ENCODE results near the gene FGR.
A peak's percentile ranks its signal among the peaks of the same experiment; 100 is the strongest.
"Not testable (repeated sequence)": the region's sequence is repeated elsewhere in the genome, so short reads cannot be mapped to it uniquely, and the experiment has no call there.

FGR gene
- 12.4 to 50.6 reads per million in 2 donors for total RNA-seq

DNA sequence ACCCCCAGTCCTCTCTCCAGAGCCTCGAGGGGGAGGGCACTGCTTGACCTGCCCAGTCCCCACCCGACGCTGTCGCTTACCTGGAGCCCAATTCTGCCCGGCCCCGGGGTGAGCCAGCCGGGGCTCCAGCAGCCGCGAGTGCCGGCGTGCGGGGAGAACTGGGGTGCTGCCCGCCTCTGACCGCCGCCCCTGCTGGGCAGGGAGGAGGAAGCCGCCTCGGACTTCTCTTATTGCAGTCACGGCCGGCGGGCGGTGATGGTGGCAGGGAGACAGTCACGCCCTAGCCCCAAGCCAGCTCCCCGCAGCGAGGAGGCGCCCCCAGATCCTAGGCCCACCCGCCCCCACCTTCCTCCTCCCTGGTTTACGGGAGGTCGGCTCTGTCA lies at the start of gene FGR:
FGR (minus strand) TSS at position 201 of the 383 bp plus-strand sequence. CDS start 11,269 bp downstream, outside the sequence.
- no peak for DNase-seq

DNA sequence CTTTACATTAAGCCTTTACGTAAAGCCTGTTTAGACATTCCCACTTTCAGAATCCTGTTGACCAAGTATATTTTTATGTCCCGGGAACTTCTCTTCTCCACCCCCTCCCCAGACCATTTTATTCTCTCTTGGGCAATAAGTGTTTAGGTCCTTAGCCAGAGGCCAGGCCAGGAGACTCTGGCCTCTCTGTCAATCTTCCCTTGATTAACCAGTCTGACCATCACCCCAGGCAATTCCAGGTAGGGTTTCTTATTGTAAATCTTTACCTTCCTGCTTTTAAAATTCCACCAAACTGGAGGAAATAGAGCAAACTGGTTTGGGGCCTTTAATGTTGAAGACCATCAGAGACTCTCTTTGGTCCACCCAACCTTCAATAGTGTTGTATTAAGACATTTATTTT lies 49.2 kb upstream of the FGR start:
- DNase-seq = no peak

DNA sequence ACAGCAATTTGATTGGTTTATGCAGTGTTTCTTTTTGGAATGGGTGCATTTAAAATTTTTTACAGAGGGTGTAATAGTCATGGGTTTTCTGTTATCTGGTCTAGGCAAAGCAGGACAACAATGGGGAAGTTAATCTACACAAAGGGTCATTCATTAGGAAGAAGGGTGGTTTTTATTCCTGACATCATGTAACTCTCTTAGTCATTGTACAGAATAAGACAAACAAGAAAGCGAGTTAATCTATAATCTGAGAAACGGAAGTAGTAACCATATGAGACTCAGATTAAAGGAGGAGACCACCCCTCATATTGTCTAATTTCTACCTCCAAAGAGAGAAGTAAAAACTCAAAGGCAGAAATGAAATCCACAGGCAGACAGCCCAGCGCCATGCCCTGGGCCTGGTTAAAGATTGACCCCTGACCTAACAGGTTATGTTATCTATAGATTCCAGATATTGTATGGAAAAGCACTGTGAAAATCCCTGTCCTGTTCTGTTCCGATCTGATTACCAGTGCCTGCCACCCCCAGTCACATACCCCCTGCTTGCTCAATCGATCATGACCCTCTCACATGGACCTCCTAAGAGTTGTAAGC lies 47.5 kb upstream of the FGR start:
- DNase-seq = no peak

DNA sequence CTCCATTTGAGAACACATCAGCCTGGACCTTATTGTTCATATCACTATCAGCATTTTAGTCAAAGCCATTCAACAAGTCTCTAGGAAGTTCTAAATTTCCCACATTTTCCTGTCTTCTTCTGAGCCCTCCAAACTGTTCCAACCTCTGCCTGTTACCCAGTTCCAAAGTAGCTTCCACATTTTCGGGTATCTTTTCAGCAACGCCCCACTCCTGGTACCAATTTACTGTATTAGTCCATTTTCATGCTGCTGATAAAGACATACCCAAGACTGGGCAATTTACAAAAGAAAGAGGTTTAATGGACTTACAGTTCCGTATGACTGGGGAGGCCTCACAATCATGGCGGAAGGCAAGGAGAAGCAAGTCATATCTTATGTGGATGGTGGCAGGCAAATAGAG lies 46.6 kb upstream of the FGR start:
- DNase-seq = not testable (repeated sequence)

DNA sequence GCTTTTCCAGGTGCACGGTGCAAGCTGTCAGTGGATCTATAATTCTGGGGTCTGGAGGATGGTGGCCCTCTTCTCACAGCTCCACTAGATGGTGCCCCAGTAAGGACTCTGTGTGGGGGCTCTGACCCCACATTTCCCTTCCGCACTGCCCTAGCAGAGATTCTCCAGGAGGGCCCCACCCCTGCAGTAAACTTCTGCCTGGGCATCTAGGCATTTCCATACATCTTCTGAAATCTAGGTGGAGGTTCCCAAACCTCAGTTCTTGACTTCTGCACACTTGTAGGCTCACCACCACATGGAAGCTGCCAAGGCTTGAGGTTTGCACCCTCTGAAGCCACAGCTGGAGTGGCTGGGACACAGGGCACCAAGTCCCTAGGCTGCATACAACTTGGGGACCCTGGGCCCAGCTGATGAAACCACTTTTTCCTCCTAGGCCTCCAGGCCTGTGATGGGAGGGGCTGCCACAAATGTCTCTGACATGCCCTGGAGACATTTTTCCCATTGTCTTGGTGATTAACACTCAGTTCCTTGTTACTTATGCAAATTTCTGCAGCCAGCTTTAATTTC lies 45.3 kb upstream of the FGR start:
- DNase-seq = not testable (repeated sequence)

DNA sequence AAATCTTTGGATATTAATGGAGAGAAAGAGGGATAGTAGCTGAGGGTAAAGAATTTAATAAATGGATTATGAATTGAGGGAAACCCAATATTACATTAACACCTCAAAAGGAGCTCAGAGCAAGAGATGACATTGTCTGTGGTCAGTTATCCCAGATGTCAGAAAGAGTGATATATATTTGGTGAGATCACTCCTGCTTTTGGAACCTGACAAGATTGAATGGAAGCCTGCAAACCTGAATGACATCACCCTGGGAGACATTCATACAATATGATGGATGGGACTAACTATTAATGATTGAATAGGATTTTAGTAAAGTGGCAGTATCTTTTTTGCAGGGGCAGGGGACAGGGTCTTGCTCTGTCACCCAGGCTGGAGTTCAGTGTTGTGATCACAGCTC lies 43.8 kb upstream of the FGR start:
- DNase-seq = no peak

DNA sequence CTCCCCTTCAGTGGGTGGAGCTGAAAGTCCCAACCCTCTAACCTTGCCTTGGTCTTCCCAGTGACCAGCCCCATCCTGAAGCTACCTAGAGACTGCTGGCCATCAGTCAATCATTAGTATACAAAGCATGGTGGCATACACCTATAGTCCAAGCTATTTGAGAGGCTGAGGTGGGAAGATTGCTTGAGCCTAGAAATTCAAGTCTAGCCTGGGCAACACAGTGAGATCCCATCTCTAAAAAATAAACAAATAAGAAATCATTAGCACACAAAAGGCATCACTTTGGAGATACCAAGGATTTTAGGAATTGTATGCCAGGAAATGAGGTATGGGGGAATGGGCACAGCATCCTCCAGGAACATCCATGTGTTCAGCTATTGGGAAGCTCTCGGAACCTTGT lies 41.4 kb upstream of the FGR start:
- DNase-seq = no peak

DNA sequence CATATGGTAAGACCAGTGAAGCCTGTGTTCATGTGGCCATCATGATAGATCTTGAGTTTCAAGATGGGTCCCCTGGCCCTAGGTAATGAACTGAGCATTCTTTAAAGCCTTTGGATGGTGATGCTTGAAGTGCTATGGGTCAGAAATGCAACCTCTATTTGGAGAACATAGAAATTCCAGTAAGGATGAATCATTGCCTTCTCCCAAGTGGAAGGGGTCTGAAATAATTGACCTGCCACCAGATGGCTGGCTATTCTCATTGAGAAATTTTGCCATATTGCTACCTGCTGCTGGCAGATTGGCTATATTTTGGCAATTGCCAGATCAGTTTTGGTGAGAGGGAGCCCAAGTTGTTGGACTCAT lies 37.7 kb upstream of the FGR start:
- DNase-seq = no peak

DNA sequence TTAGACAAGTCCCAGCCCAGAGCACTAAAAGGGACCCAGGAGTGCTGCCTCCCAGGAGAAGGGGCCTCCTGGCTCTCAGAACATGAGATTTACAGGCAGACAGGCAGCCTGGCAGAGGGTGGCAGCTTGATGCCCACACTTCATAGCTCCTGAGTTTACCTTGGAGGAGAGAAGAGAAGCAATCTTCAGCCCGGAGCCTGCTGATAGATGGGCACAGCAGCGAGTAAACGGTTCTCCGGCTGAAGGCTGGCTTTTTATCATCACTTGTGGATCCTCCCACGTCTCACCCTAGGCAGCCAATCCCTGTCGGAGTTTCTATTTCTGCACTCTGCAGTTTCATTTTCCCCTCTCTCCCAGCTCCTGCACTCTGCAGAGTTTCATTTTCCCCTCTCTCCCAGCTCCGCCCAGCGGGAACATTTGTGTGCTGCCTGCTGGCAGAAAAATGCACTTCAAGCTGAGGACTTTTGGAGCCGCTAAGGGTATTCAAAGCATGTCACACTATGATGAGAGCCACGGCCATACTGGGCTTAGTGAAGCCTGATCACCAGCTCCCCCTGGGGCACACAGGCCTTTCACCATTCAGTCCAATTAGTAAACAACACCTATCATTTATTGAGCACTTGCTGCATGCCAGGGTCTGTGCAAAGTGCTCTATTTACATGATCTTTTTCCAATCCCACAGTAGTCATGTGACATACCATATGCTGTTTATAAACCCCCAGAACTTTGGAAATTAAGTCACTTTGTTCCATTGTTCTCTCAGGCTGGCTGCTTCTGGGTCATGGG lies 37.2 kb upstream of the FGR start, which contains the start of gene IFI6:
IFI6 (minus strand) TSS at position 229 of the 786 bp plus-strand sequence. CDS start 2,878 bp downstream, outside the sequence.
- no peak for DNase-seq

DNA sequence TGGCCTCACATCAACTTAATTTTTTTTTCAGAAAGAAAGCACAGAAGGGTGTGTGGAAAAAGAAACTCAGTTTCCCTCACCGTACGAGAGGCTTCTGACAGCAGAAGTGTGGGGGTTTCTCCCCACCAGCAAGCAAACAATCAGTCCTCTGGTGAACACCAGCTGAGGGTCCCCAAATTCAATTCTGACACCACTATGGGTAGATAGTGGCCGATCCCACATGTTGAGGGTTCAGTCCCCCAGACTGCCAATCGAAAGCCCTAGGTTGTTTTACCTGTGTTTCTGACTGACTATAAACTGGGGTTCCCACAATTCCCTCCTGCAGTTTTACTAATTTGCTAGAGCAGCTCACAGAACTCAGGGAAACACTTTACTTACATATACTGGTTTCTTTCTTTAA lies 34.9 kb upstream of the FGR start:
- no peak for DNase-seq

DNA sequence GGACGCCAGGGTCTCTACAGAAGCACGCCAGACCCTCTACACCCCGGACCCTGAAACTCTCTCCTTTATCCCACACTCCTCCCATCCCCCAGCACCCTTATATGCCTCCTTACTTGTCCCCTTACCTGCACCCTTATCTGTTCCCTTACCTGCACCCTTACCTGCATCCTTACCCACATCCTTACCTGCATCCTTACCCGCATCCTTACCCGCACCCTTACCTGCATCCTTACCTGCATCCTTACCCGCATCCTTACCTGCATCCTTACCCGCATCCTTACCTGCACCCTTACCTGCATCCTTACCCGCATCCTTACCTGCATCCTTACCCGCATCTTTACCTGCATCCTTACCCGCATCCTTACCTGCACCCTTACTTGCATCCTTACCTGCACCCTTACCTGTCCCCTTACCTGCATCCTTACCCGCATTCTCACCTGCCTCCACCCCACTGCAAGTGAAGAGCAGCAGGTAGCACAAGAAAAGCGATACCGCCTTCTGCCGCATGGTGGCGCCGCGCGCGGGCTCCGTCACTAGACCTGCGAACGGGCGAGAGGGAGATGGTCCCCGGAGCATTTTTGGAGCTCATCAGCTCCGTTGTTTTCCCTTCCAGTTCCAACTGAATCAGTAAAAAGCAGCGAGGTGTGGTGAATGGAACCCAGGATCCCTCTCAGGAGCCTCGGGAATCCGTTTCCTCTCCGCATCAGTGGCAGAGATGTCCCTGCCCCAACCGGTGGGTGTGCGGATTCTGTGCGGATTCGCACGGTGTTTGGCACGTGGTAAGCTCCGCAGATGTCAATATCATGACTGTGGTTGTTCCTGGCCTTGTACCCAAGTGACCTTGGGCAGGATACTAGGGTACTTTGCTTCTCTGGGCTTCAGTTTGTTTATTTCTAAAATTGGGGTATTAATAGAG lies 34.1 kb upstream of the FGR start:
- DNase-seq = peak; percentile 62

DNA sequence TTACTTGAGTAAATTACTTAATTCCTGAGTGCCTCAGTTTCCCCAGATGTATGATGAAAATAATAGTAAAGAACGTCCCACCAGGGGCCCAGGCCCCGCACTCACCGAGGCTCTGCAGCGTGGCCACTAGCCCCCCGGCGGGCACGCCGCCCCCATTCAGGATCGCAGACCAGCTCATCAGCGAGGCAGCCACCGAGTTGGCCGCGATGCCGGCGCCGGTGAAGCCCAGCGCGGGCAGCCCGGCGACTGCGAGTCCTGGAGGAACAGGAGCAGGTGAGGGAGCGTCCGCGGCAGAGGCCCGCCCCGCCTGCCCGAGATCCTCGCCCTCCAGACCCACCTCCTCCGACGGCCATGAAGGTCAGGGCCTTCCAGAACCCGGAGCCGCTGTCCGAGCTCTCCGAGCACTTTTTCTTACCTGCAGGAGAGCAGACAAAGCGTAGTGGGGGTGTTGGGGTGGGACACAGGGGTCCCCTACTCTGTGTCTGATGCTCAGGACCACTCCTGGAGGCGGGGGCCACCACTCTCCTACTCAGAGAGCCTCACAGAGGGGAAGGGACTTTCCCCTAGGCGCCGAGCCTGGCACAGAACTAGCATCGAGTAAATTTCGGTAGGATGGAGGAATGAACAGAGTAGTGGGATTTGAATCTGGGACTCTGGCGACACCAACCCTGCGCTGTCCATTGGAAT lies 33.3 kb upstream of the FGR start:
- DNase-seq = no peak

DNA sequence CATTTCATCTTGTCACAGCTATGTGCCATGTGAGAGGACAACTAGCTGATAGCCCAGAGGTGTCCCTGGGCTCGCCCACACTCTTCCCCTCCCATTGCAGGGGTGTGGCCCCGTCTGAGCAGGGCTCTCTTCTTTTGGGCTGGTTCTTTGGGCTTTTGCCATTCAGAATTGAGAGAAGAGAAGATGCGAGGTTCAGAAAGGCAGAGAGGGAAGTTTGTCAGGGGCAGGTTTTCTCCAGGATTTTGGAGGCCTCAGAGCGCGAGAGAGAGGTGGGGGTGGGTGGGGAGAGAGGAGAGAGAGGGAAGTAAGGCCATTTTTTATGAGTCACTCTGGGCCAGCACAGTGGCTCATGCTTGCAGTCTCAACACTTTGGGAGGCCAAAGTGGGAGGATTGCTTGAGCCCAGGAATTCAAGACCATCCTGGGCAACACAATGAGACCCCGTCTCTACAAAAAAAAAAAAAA lies 31.8 kb upstream of the FGR start:
- DNase-seq = no peak

DNA sequence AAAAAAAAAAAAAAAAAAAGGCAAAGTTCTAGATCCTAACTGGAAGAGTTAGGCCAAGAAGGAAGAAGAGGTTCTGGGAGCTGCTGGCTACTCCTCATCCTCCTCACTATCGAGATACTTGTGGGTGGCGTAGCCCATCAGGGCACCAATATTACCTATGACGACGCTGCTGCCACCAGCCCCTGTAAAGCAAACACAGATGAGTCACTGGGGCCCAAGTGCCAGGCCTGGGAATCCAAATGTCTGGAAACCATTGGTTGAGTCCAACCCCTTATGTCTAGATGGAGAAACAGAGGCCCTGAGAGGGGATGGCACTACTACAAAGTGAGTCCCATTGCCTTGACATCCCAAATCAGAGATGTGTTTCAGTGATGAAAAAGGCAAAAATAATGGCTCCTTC lies 31.3 kb upstream of the FGR start:
- no peak for DNase-seq

DNA sequence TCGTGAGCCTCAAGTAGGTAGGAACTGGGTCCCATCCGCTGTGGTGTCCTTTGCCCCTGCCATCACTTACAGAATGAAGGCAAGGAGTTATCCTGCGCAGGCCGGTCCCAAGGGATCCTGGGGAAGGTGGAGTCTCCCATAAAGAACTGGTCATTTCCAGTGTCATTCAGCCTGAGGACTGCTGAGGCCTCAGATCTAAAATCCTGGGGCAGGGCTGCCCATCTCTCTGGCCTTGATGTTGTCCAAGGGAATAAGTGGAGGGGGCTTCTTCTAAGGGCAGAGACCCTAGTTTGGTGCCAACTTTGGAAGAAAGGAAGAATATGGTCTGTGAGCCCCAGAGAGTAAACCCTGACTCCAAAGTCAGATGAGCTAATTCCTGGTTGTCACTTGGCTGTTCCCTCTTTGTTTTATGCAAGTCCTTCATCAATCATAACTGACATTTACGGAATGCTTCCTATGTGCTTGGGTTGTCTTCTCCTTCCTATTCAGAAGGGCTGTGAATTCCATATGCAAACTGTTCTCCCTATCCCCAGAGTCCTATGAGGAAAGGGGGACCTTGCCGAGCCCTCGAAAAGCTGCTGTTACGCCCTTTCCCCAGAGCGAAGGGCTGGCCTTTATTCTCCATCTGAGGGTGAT lies 30.1 kb upstream of the FGR start:
- no peak for DNase-seq

DNA sequence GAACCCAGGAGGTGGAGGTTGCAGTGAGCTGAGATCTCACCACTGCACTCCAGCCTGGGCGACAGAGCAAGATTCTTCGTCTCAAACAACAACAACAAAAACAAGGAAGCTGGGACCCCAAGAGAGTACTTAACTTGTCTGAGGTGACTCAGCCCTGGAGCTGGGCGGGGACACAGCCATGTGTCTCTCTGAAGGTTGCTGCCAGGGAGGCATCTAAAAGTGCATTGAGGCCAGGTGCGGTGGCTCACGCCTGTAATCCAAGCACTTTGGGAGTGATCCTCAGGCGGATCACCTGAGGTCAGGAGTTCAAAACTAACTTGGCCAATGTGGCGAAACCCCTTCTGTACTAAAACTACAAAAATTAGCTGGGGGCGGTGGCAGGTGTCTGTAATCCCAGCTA lies 29.3 kb upstream of the FGR start:
- no peak for DNase-seq

DNA sequence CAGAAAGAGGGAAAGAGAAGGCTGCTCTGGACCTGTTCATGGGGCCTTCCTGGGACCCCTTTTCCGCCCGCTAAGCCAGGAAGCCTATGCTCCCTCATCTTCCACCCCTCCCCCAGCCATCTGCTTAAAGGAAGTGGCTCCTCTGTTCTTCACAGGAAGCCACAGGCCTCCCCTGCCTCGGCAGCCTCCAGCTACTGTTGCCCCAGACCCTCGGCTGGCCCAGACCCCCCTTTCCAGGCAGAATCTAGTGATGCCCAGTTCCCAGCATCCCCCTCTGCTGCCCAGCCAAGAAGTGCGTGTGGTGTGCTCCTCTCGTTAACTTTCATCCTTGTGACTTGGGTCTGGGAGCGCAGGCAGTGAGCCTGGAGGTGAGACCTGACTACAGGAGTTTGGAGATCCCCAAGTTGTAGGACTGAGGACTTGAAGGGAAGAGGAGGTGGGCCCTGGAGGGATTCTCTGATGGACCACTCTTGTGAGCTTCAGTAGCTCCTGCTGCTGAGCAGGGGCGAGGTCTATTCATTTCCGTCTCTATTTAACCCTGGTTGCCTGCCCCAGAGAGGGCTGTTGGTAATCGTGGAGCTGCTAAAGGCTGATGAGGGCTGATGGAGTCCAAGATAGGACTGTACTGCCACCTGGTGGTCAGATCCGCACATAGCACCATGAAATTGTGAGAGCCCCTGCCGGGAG lies 27.9 kb upstream of the FGR start:
- no peak for DNase-seq

DNA sequence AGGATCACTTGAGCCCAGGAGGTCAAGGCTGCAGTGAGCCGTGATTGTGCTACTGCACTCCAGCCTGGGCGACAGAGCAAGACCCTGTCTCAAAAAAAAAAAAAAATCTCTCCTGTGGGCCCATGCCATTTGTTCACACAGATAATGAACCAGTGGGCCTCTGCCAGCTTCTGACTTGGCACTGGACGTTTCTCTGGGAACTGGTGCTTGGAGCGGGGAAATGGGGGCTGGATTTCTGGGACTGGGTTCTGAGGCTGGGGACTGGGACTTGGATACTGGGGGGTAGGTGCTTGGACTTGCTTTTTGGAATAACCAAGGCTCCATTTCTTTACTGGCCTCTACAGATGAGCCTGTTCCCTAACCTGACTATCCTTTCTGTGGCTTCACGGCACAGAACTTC lies 27.3 kb upstream of the FGR start:
- no peak for DNase-seq

DNA sequence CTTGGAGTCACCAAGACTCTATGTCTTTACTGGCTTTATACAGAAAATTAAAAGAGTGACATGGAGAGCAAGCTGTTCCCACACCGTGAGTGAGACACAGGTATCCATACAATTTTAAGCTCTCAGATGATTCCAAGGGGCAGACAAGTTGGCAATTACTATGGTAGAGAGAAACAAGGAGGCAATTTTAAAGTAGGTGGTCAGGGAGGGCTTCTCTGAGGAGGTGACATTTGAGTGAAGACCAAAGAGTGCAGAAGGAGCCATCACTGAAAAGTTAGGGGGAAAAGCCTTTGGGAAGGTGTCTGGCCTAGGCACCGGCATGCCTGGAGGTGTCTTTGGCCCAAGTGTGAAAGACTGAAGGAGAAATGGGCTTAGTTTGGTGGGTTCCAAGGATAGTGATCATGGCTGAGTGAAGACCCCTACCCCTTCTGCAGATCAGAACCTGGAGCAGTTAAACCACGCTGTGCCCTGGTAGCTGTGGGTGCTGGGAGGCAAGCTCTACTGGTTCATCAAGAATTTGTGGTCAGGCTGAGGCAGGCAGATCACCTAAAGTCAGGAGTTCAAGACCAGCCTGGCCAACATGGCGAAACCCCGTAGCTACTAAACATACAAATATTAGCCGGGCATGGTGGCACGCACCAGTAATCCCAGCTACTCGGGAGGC lies 26.6 kb upstream of the FGR start:
- no peak for DNase-seq

DNA sequence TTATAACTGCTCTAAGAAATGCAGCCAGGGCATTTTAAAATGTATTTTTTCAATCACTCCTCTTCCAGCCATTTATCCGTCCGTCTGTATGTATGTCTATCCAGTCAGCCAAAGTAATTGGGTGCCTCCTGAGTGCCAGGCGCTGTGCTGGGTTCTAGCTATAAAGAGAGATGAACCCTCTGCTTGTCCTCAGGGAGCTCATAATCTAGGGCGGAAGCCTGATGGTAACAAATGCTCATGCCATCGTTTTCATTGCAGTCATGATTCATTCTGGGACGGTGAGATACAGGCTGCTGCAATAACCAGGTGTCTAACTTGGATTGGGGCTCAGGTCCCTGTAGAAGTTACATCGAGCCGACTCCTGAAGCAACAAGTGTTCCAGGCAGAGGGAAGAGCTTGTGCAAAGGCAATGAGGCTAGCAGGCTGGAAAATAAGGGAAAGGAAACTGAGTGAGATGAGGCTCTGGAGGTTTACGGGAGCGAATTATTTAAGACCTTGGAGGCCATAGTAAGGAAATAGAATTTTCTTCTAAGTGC lies 25.4 kb upstream of the FGR start:
- DNase-seq = no peak
